OCI-LY7 (cell line): ENCODE data around the gene KLK6. TPM values are rescaled to one million over a fixed set of nuclear protein-coding genes. Genes with fewer than 3 reads are reported as not detected.

ENCODE experiments used
- BruUV-seq: library from RNA; stranded (reverse); fragments of 400-500 nt; replicated peaks from 2 replicates; lab custom pipeline; 2021; lab: Mats Ljungman, UMichigan
- CTCF ChIA-PET: fragments of 300-600 bp; sonication (Branson Sonifier 250); formaldehyde crosslinking; loops from one replicate; lab custom pipeline; 2022; ENCODE audit warnings: antibody characterized with exemption; ENCODE audit not compliant: unreplicated experiment; lab: Charles Lee
- POLR2A ChIA-PET: fragments of 300-600 bp; sonication (Branson Sonifier 250); formaldehyde crosslinking; loops from one replicate; lab custom pipeline; 2022; ENCODE audit warnings: antibody characterized with exemption; lab: Charles Lee
- DNase-seq: peaks from one replicate; pipeline ENCODE4 v3.0.0-alpha.2; 2015; ENCODE audit warnings: low spot score
- H2AFZ ChIP-seq: fragments of 200-600 bp; sonication (generic), shearing (Covaris generic); 2 replicates; pipeline ENCODE4 v1.6.1; 2014; ENCODE audit warnings: mild to moderate bottlenecking, antibody characterized with exemption, low read length, moderate library complexity
- H3K27ac ChIP-seq: fragments of 200-600 bp; sonication (generic); 2 replicates; pipeline ENCODE4 v1.5.1; 2014; ENCODE audit warnings: mixed run types, low read depth, mild to moderate bottlenecking, moderate library complexity, low read length, inconsistent platforms; ENCODE audit not compliant: poor library complexity, severe bottlenecking
- H3K36me3 ChIP-seq: fragments of 200-600 bp; sonication (generic); 2 replicates; pipeline ENCODE4 v1.6.1; 2014; ENCODE audit warnings: mild to moderate bottlenecking, antibody characterized with exemption, low read length, moderate library complexity, mixed read lengths; ENCODE audit not compliant: insufficient read depth
- H3K4me1 ChIP-seq: fragments of 200-600 bp; sonication (generic); 2 replicates; pipeline ENCODE4 v1.5.1; 2014; ENCODE audit warnings: mild to moderate bottlenecking, low read length; ENCODE audit not compliant: insufficient read depth, poor library complexity, severe bottlenecking
- H3K4me2 ChIP-seq: fragments of 200-600 bp; sonication (generic); 2 replicates; pipeline ENCODE4 v1.6.1; 2014; ENCODE audit warnings: mild to moderate bottlenecking, low read length
- H3K4me3 ChIP-seq: fragments of 200-600 bp; sonication (generic); 2 replicates; pipeline ENCODE4 v1.5.1; 2014; ENCODE audit warnings: mild to moderate bottlenecking, low read depth, low read length; ENCODE audit not compliant: poor library complexity, severe bottlenecking
- H3K79me2 ChIP-seq: fragments of 200-600 bp; sonication (generic); 2 replicates; pipeline ENCODE4 v1.6.1; 2016; ENCODE audit warnings: low read depth, mild to moderate bottlenecking, low read length, moderate library complexity, mixed read lengths; ENCODE audit not compliant: insufficient read depth
- H3K9me2 ChIP-seq: fragments of 200-600 bp; sonication (generic); 2 replicates; pipeline ENCODE4 v1.6.1; 2016; ENCODE audit warnings: mild to moderate bottlenecking, low read length, mixed read lengths; ENCODE audit not compliant: insufficient read depth
- H3K9me3 ChIP-seq: fragments of 200-600 bp; sonication (generic); 2 replicates; pipeline ENCODE4 v1.6.1; 2014; ENCODE audit warnings: mild to moderate bottlenecking, mixed run types, low read length, mixed read lengths
- H4K20me1 ChIP-seq: fragments of 200-600 bp; sonication (generic); 2 replicates; pipeline ENCODE4 v1.6.1; 2014; ENCODE audit warnings: mild to moderate bottlenecking, antibody characterized with exemption, low read length, moderate library complexity, mixed read lengths; ENCODE audit not compliant: insufficient read depth
- EZH2phosphoT487 ChIP-seq: fragments of 200-600 bp; sonication (generic); IDR thresholded peaks from 2 replicates; pipeline ENCODE4 v1.6.1; 2018; ENCODE audit warnings: low read depth, borderline replicate concordance, mild to moderate bottlenecking, mixed run types, antibody characterized with exemption, low read length, moderate library complexity, mixed read lengths
- intact Hi-C: fragments of 100-400 bp; cut with micrococcal nuclease; formaldehyde crosslinking; loops from one replicate; pipeline ENCODE4 v1.10.0; 2022; ENCODE audit not compliant: unreplicated experiment
- total RNA-seq, 2 experiments: library from RNA; depleted of rRNA in 1 of 2; stranded (reverse); fragments of >200 nt in 1 of 2; shearing (Covaris generic) in 1 of 2; gene quantifications; 2 replicates each; pipeline ENCODE4 v1.2.3, GENCODE V29; 2014 to 2022
- TF ChIP-seq, protein P1 (sequence below): fragments of 200-600 bp; sonication (generic); conservative IDR thresholded peaks from 2 replicates; pipeline ENCODE4 v1.5.1; 2014; ENCODE audit warnings: mild to moderate bottlenecking, antibody characterized with exemption, low read length, moderate library complexity, mixed read lengths

KLK6 gene
- total RNA-seq, 2 experiments from 2014 or later, result not detected

DNA sequence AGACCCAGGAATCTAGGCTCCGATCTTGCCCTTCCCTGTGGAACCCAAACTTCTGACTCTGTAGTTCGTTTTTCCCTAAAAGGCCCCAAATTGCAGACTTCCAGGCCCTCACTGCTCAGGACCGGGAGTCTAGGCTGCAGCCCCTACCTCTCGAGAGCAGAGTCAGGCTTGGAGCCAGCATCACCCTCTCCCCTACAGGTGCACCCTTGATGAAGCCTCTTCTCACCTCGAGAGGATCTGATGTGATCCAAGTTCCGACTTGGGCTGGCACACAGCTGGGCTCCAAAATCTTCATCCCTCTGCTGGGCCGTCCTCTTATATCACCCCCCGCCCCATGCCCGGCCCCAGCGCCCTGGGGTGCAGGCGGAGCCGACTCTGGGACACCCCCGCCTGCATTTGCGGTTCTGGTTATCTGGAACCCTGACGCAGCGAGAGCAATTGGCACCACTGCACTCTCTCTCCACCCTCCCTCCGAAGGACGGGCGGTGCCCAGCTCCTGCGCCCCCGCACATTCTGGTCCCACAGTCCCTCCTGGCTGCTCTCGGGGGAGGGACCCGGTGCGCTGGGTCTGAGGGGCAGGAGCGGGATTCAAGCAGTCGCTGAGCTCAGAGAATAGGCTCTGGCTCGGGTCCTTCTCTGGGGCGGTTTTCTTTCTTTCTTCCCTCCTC, 14.4 kb upstream of the KLK6 start, which contains the start of gene KLK7:
KLK7 (minus strand) TSS at position 293 of the 668 bp plus-strand sequence. CDS start 1,518 bp downstream, outside the sequence.
- no peaks in the 10 kb centered on the region for H3K9me2 ChIP-seq
- no peaks in the 10 kb centered on the region for H3K79me2 ChIP-seq
- H3K4me3 ChIP-seq, result no peak within 1 kb of the TSS
- no peak for TF ChIP-seq EZH2phosphoT487
- TF ChIP-seq, protein P1, sequence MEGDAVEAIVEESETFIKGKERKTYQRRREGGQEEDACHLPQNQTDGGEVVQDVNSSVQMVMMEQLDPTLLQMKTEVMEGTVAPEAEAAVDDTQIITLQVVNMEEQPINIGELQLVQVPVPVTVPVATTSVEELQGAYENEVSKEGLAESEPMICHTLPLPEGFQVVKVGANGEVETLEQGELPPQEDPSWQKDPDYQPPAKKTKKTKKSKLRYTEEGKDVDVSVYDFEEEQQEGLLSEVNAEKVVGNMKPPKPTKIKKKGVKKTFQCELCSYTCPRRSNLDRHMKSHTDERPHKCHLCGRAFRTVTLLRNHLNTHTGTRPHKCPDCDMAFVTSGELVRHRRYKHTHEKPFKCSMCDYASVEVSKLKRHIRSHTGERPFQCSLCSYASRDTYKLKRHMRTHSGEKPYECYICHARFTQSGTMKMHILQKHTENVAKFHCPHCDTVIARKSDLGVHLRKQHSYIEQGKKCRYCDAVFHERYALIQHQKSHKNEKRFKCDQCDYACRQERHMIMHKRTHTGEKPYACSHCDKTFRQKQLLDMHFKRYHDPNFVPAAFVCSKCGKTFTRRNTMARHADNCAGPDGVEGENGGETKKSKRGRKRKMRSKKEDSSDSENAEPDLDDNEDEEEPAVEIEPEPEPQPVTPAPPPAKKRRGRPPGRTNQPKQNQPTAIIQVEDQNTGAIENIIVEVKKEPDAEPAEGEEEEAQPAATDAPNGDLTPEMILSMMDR, result no peak
- POLR2A ChIA-PET, result no interaction called here
- no peak within 1 kb of the TSS for H3K4me2 ChIP-seq
- no peak within 1 kb of the TSS for H2AFZ ChIP-seq
- DNase-seq, result no peak
- H3K36me3 ChIP-seq, result no peaks in the 10 kb centered on the region
- H3K27ac ChIP-seq, result no peak within 1 kb of the TSS
- BruUV-seq, result no TSS peak
- no peaks in the 10 kb centered on the region for H3K4me1 ChIP-seq
- no peaks in the 10 kb centered on the region for H4K20me1 ChIP-seq
- no peaks in the 10 kb centered on the region for H3K9me3 ChIP-seq
- intact Hi-C loops, result no loop called here
- CTCF ChIA-PET, result no interaction called here

- POLR2A ChIA-PET, result no interaction called here
- CTCF ChIA-PET, result no interaction called here
- TF ChIP-seq, protein P1, result no peak
- TF ChIP-seq EZH2phosphoT487, result no peak
- Histone ChIP-seq H3K27ac (no peak overlapping the region), H4K20me1 (no peaks in the 10 kb centered on the region), H3K4me3 (no peak overlapping the region), H3K36me3 (no peaks in the 10 kb centered on the region), H3K4me1 (no peaks in the 10 kb centered on the region), H3K4me2 (no peak overlapping the region), H3K9me2 (no peaks in the 10 kb centered on the region), H2AFZ (no peak overlapping the region), H3K79me2 (no peaks in the 10 kb centered on the region), H3K9me3 (no peaks in the 10 kb centered on the region)
- no peak for DNase-seq
- intact Hi-C loops, result no loop called here
- BruUV-seq, result no TSS peak
These were observed 12.8 kb upstream of the KLK6 start for GRCh38 chr19:50982186-50982585.

DNA sequence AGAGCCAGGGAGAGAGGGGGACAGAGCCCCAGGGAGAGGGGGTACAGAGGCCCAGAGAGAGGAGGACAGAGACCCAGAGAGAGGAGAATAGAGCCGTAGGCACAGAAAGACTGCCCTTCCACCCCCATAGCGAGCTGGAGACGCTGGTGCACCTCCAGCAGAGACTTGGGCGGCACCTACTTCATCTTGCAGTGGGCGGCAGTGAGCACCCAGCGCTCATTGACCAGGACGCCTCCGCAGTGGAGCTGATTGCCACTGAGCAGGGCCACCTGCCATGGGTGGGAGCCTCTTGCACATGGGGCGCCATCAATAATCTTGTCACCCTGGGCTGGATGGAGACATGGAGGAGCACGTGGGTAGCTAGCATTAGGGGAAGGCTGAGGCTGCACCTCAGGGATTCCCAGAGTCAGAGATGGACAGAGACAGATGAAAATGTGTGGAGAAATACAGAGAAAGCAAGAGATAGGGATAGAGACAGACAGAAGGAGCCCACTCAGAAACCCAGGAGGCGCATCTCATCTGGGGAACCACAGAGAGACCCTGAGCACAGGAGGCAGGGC, 12.3 kb upstream of the KLK6 start:
- H3K79me2 ChIP-seq, result no peaks in the 10 kb centered on the region
- H3K27ac ChIP-seq, result no peak overlapping the region
- BruUV-seq, result no TSS peak
- H3K4me2 ChIP-seq, result no peak overlapping the region
- no peaks in the 10 kb centered on the region for H3K9me2 ChIP-seq
- intact Hi-C loops, result no loop called here
- H2AFZ ChIP-seq, result no peak overlapping the region
- H3K36me3 ChIP-seq, result no peaks in the 10 kb centered on the region
- H3K9me3 ChIP-seq, result no peaks in the 10 kb centered on the region
- CTCF ChIA-PET, result no interaction called here
- POLR2A ChIA-PET, result no interaction called here
- DNase-seq, result no peak
- no peaks in the 10 kb centered on the region for H3K4me1 ChIP-seq
- no peak for TF ChIP-seq EZH2phosphoT487
- TF ChIP-seq, protein P1, result no peak
- no peak overlapping the region for H3K4me3 ChIP-seq
- no peaks in the 10 kb centered on the region for H4K20me1 ChIP-seq
